HL-60 (cell line): ENCODE measurements around the gene ZBTB7C.

Source experiments
- CTCF ChIP-seq: IDR thresholded peaks from one replicate; pipeline ENCODE4 v1.5.1; 2011; ENCODE audit warnings: low read length, control low read depth, inconsistent platforms; ENCODE audit not compliant: insufficient read depth
- GABPA ChIP-seq: IDR thresholded peaks from 2 replicates; pipeline ENCODE4 v1.6.1; 2012; ENCODE audit warnings: low read depth
- POLR2AphosphoS5 ChIP-seq: IDR thresholded peaks from 2 replicates; pipeline ENCODE4 v1.6.1; 2012; ENCODE audit warnings: low read depth
- REST ChIP-seq: IDR thresholded peaks from 2 replicates; pipeline ENCODE4 v1.6.1; 2012; ENCODE audit warnings: low read depth; ENCODE audit not compliant: insufficient replicate concordance
- SPI1 ChIP-seq: IDR thresholded peaks from 2 replicates; pipeline ENCODE4 v1.6.1; 2012; ENCODE audit warnings: low read depth, mild to moderate bottlenecking, borderline replicate concordance

- no peak for TF ChIP-seq CTCF
- TF ChIP-seq SPI1: no peak
- TF ChIP-seq REST: no peak
- no peak for TF ChIP-seq POLR2AphosphoS5
- TF ChIP-seq GABPA: no peak
Observed at GRCh38 chr18:48340560-48340959, 68.6 kb downstream of the ZBTB7C start.
